Right lobe of liver (tissue), 4 donors: Measurements from ENCODE around the gene CCDC186.

ENCODE experiments used
- POLR2A ChIP-seq: fragments of 450-650 bp; IDR thresholded peaks from one replicate; pipeline ENCODE4 v1.6.1; 2017; ENCODE audit warnings: antibody characterized with exemption, mild to moderate bottlenecking
- TF ChIP-seq, protein P1 (sequence below), 4 donors: fragments of 200-600 bp in 3 of 4; fragments of 450-650 bp in 1 of 4; IDR thresholded peaks; one replicate each; pipeline versions ENCODE4 v1.5.1 to v1.8.0; 2016 to 2022; ENCODE audit warnings: antibody characterized with exemption in 4 of 4, mild to moderate bottlenecking in 2 of 4
- donor health status: DM: no; HTN: no; CAD: no.
- donor health status: DM: no; HTN: no; CAD: no.
- donor health status: DM: no; HTN: yes; CAD: no.

DNA sequence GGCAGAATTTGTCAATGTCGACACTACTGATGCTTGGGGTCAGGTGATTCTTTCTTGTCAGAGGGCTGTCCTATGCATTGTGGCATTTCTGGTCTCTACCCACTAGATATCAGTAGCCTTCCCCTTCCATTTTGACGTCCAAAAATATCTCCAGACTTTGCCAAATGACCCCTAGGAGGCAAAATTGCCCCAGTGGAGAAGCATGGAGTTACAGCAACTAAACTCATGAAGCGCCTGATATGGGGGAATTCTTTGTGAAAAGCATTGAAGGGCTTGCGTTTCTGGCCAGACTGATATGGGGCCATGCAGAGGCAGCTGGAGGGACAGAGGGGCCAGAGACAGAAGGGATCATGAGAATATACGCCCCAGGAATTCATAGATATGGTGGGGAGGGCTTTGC, 86.7 kb downstream of the CCDC186 start:
- TF ChIP-seq, protein P1, sequence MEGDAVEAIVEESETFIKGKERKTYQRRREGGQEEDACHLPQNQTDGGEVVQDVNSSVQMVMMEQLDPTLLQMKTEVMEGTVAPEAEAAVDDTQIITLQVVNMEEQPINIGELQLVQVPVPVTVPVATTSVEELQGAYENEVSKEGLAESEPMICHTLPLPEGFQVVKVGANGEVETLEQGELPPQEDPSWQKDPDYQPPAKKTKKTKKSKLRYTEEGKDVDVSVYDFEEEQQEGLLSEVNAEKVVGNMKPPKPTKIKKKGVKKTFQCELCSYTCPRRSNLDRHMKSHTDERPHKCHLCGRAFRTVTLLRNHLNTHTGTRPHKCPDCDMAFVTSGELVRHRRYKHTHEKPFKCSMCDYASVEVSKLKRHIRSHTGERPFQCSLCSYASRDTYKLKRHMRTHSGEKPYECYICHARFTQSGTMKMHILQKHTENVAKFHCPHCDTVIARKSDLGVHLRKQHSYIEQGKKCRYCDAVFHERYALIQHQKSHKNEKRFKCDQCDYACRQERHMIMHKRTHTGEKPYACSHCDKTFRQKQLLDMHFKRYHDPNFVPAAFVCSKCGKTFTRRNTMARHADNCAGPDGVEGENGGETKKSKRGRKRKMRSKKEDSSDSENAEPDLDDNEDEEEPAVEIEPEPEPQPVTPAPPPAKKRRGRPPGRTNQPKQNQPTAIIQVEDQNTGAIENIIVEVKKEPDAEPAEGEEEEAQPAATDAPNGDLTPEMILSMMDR (IDR thresholded peaks at IDR 0.05), result no peak
- no peak for TF ChIP-seq POLR2A
